H9 (cell line): ENCODE results near the gene CTXND2. TPM values are rescaled to one million over a fixed set of nuclear protein-coding genes. Genes with fewer than 3 reads are reported as not detected.
"Not testable (repeated sequence)": the region's sequence is repeated elsewhere in the genome, so short reads cannot be mapped to it uniquely, and the experiment has no call there.

Source experiments
- DNase-seq: peaks from one replicate; pipeline ENCODE4 v3.0.0-alpha.2; 2017
- H2AFZ ChIP-seq: one replicate; pipeline ENCODE4 v1.6.1; 2013; ENCODE audit warnings: mild to moderate bottlenecking, low read length, control low read depth, moderate library complexity
- H2AK5ac ChIP-seq: 2 replicates; pipeline ENCODE4 v1.6.1; 2013; ENCODE audit warnings: low read length, control low read depth, mixed read lengths; ENCODE audit not compliant: insufficient read length
- H2BK120ac ChIP-seq: one replicate; pipeline ENCODE4 v1.6.1; 2013; ENCODE audit warnings: low read depth, mild to moderate bottlenecking, low read length, control low read depth, inconsistent platforms; ENCODE audit not compliant: poor library complexity, severe bottlenecking
- H2BK12ac ChIP-seq: 2 replicates; pipeline ENCODE4 v1.6.1; 2013; ENCODE audit warnings: low read length, control low read depth, mixed read lengths, low read depth; ENCODE audit not compliant: insufficient read length
- H2BK15ac ChIP-seq: 2 replicates; pipeline ENCODE4 v1.6.1; 2013; ENCODE audit warnings: low read depth, low read length, control low read depth
- H2BK20ac ChIP-seq: one replicate; pipeline ENCODE4 v1.6.1; 2013; ENCODE audit warnings: low read depth, mild to moderate bottlenecking, low read length, control low read depth, inconsistent platforms; ENCODE audit not compliant: poor library complexity, severe bottlenecking
- H2BK5ac ChIP-seq: 2 replicates; pipeline ENCODE4 v1.6.1; 2013; ENCODE audit warnings: low read length, control low read depth, mixed read lengths; ENCODE audit not compliant: insufficient read length
- H3K14ac ChIP-seq: 2 replicates; pipeline ENCODE4 v1.6.1; 2013; ENCODE audit warnings: low read length, control low read depth; ENCODE audit not compliant: insufficient read depth
- H3K18ac ChIP-seq: 2 replicates; pipeline ENCODE4 v1.6.1; 2013; ENCODE audit warnings: low read depth, mild to moderate bottlenecking, mixed read lengths, low read length, control low read depth; ENCODE audit not compliant: insufficient read length
- H3K23ac ChIP-seq: 2 replicates; pipeline ENCODE4 v1.6.1; 2013; ENCODE audit warnings: low read length, control low read depth, mixed read lengths, low read depth; ENCODE audit not compliant: insufficient read length
- H3K23me2 ChIP-seq: 2 replicates; pipeline ENCODE4 v1.6.1; 2013; ENCODE audit warnings: low read depth, mild to moderate bottlenecking, mixed read lengths, low read length, control low read depth; ENCODE audit not compliant: insufficient read length, poor library complexity, severe bottlenecking
- H3K27ac ChIP-seq: 2 replicates; pipeline ENCODE4 v1.5.1; 2013; ENCODE audit warnings: low read length, control low read depth, mixed read lengths, low read depth; ENCODE audit not compliant: insufficient read length
- H3K27me3 ChIP-seq: 2 replicates; pipeline ENCODE4 v1.6.1; 2013; ENCODE audit warnings: low read length, control low read depth, inconsistent platforms; ENCODE audit not compliant: insufficient read depth
- H3K4ac ChIP-seq: 2 replicates; pipeline ENCODE4 v1.6.1; 2013; ENCODE audit warnings: low read depth, mild to moderate bottlenecking, control low read depth, inconsistent platforms, low read length, moderate library complexity
- H3K4me1 ChIP-seq: 2 replicates; pipeline ENCODE4 v1.6.1; 2013; ENCODE audit warnings: low read length, control low read depth, inconsistent platforms; ENCODE audit not compliant: insufficient read depth
- H3K4me2 ChIP-seq: 2 replicates; pipeline ENCODE4 v1.6.1; 2013; ENCODE audit warnings: low read length, control low read depth, mixed read lengths; ENCODE audit not compliant: insufficient read length, insufficient read depth
- H3K56ac ChIP-seq: 2 replicates; pipeline ENCODE4 v1.6.1; 2013; ENCODE audit warnings: low read depth, mild to moderate bottlenecking, mixed read lengths, low read length, control low read depth; ENCODE audit not compliant: insufficient read length
- H3K79me1 ChIP-seq: 2 replicates; pipeline ENCODE4 v1.6.1; 2013; ENCODE audit warnings: low read depth, mild to moderate bottlenecking, moderate library complexity, low read length, control low read depth, inconsistent platforms; ENCODE audit not compliant: insufficient read depth, poor library complexity, severe bottlenecking
- H3K79me2 ChIP-seq: 2 replicates; pipeline ENCODE4 v1.6.1; 2013; ENCODE audit warnings: low read length, control low read depth, inconsistent platforms; ENCODE audit not compliant: insufficient read depth
- H3K9ac ChIP-seq: 2 replicates; pipeline ENCODE4 v1.6.1; 2013; ENCODE audit warnings: low read length, control low read depth, mixed read lengths; ENCODE audit not compliant: insufficient read length; ENCODE audit errors: extremely low read depth
- H3K9me3 ChIP-seq: one replicate; pipeline ENCODE4 v1.6.1; 2013; ENCODE audit warnings: low read depth, low read length, inconsistent platforms; ENCODE audit not compliant: control insufficient read depth
- H3T11ph ChIP-seq: one replicate; pipeline ENCODE4 v1.6.1; 2013; ENCODE audit warnings: mild to moderate bottlenecking, low read length, control low read depth, inconsistent platforms
- H4K20me1 ChIP-seq: one replicate; pipeline ENCODE4 v1.6.1; 2013; ENCODE audit not compliant: control insufficient read depth, insufficient read length, insufficient read depth
- H4K5ac ChIP-seq: 2 replicates; pipeline ENCODE4 v1.6.1; 2013; ENCODE audit warnings: low read depth, mild to moderate bottlenecking, mixed read lengths, low read length, control low read depth; ENCODE audit not compliant: insufficient read length
- H4K8ac ChIP-seq: replicated peaks from 2 replicates; pipeline ENCODE4 v1.6.1; 2013; ENCODE audit warnings: low read length, control low read depth, mixed read lengths, low read depth; ENCODE audit not compliant: insufficient read length
- H4K91ac ChIP-seq: 2 replicates; pipeline ENCODE4 v1.6.1; 2013; ENCODE audit warnings: low read depth, mild to moderate bottlenecking, moderate library complexity, mixed read lengths, low read length, control low read depth; ENCODE audit not compliant: insufficient read length
- H3K27ac Mint-ChIP-seq, 3 experiments: 2 replicates in 2 of 3; 3 replicates in 1 of 3; pipeline ENCODE4 v1.8.0; 2020 to 2021; ENCODE audit warnings: mixed read lengths in 3 of 3, mild to moderate bottlenecking in 1 of 3, moderate library complexity in 1 of 3
- H3K27me3 Mint-ChIP-seq: 2 replicates; pipeline ENCODE4 v1.8.0; 2021; ENCODE audit warnings: low read depth, mild to moderate bottlenecking, moderate library complexity, mixed read lengths
- H3K36me3 Mint-ChIP-seq, 3 experiments: 2 replicates in 2 of 3; 3 replicates in 1 of 3; pipeline ENCODE4 v1.8.0; 2020 to 2021; ENCODE audit warnings: low read depth in 3 of 3, mixed read lengths in 3 of 3; ENCODE audit not compliant: insufficient read depth in 1 of 3
- H3K4me1 Mint-ChIP-seq, 2 experiments: 2 replicates each; pipeline ENCODE4 v1.8.0; 2020; ENCODE audit warnings: mixed read lengths in 2 of 2
- H3K4me3 Mint-ChIP-seq, 2 experiments: 2 replicates in 1 of 2; 3 replicates in 1 of 2; pipeline ENCODE4 v1.8.0; 2020 to 2021; ENCODE audit warnings: mild to moderate bottlenecking in 2 of 2, mixed read lengths in 2 of 2, moderate library complexity in 1 of 2
- H3K9me3 Mint-ChIP-seq, 2 experiments: 2 replicates in 1 of 2; 3 replicates in 1 of 2; pipeline ENCODE4 v1.8.0; 2020; ENCODE audit warnings: mild to moderate bottlenecking in 2 of 2, mixed read lengths in 2 of 2, moderate library complexity in 1 of 2
- WGBS: extraction: QIAGEN DNeasy Blood & Tissue Kit; methylation state at CpG from one replicate; pipeline ENCODE4 v1.1.7; 2013; ENCODE audit warnings: missing lambda C conversion rate, low lambda C conversion rate, mixed read lengths; ENCODE audit not compliant: insufficient read length; ENCODE audit errors: extremely low coverage; 5-methylcytosine and 5-hydroxymethylcytosine counted together
- total RNA-seq: library from RNA; stranded (reverse); gene quantifications from 2 replicates; pipeline ENCODE4 v1.2.1, GENCODE V29; 2021
- TF ChIP-seq, protein P1 (sequence below): fragments of 200-600 bp; sonication (generic); conservative IDR thresholded peaks from 3 replicates; pipeline ENCODE4 v1.8.0; 2021; ENCODE audit warnings: antibody characterized with exemption, mild to moderate bottlenecking

Gene CTXND2
- total RNA-seq, 1 experiment from 2014 or later: not detected

- no peaks in the 10 kb centered on the region for H3K23me2 ChIP-seq
- no peak overlapping the region for H3K9ac ChIP-seq
- H3K18ac ChIP-seq: no peak overlapping the region
- H2BK12ac ChIP-seq: no peak overlapping the region
- H3K4me1 Mint-ChIP-seq: no peaks in the 10 kb centered on the region
- no peaks in the 10 kb centered on the region for H3K27me3 ChIP-seq
- no peaks in the 10 kb centered on the region for H4K20me1 ChIP-seq
- H3K9me3 ChIP-seq: no peaks in the 10 kb centered on the region
- no peak overlapping the region for H3T11ph ChIP-seq
- no peak overlapping the region for H2AFZ ChIP-seq
- H3K27me3 Mint-ChIP-seq: no peaks in the 10 kb centered on the region
- peaks cover 0 to 4% (median 3%) of the 10 kb centered on the region in 3 experiments; a peak in 4 of 7 replicates for H3K36me3 Mint-ChIP-seq
- no peak overlapping the region for H3K14ac ChIP-seq
- H2BK20ac ChIP-seq: no peak overlapping the region
- H3K27ac ChIP-seq: no peak overlapping the region
- no peaks in the 10 kb centered on the region for H3K9me3 Mint-ChIP-seq
- no peak overlapping the region for H3K4ac ChIP-seq
- no peaks in the 10 kb centered on the region for H3K4me1 ChIP-seq
- no peak overlapping the region for H3K4me2 ChIP-seq
- no peak overlapping the region for H2BK15ac ChIP-seq
- H3K79me1 ChIP-seq: no peaks in the 10 kb centered on the region
- DNase-seq: no peak
- H3K27ac Mint-ChIP-seq: no peak overlapping the region
- no peak overlapping the region for H3K4me3 Mint-ChIP-seq
- no CpG with 5 or more reads among the region's 2 CpGs for WGBS
- no peak overlapping the region for H3K56ac ChIP-seq
- no peak overlapping the region for H4K5ac ChIP-seq
- H4K8ac ChIP-seq: no peak overlapping the region
- H2BK5ac ChIP-seq: no peak overlapping the region
- TF ChIP-seq, protein P1, sequence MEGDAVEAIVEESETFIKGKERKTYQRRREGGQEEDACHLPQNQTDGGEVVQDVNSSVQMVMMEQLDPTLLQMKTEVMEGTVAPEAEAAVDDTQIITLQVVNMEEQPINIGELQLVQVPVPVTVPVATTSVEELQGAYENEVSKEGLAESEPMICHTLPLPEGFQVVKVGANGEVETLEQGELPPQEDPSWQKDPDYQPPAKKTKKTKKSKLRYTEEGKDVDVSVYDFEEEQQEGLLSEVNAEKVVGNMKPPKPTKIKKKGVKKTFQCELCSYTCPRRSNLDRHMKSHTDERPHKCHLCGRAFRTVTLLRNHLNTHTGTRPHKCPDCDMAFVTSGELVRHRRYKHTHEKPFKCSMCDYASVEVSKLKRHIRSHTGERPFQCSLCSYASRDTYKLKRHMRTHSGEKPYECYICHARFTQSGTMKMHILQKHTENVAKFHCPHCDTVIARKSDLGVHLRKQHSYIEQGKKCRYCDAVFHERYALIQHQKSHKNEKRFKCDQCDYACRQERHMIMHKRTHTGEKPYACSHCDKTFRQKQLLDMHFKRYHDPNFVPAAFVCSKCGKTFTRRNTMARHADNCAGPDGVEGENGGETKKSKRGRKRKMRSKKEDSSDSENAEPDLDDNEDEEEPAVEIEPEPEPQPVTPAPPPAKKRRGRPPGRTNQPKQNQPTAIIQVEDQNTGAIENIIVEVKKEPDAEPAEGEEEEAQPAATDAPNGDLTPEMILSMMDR: no peak
- no peak overlapping the region for H3K23ac ChIP-seq
- no peaks in the 10 kb centered on the region for H3K79me2 ChIP-seq
- H2AK5ac ChIP-seq: no peak overlapping the region
- H2BK120ac ChIP-seq: no peak overlapping the region
- no peak overlapping the region for H4K91ac ChIP-seq
These were observed 23.2 kb upstream of the CTXND2 start for GRCh38 chr1:150863724-150864123.

GRCh38 chr1:150864200-150864599 lies 22.7 kb upstream of the CTXND2 start:
- H3K36me3 Mint-ChIP-seq, H3K18ac ChIP-seq, H3K79me1 ChIP-seq, H3K4me1 Mint-ChIP-seq, H3K4me3 Mint-ChIP-seq, H3K4me2 ChIP-seq, H2BK120ac ChIP-seq, H3K27ac Mint-ChIP-seq, H3K9me3 Mint-ChIP-seq, H3K23me2 ChIP-seq, H4K5ac ChIP-seq, H3K27me3 ChIP-seq, H3K9me3 ChIP-seq, H2BK15ac ChIP-seq, H4K20me1 ChIP-seq, H3K56ac ChIP-seq, H2AK5ac ChIP-seq, DNase-seq, H3K4ac ChIP-seq, H3K27ac ChIP-seq, H3K79me2 ChIP-seq, H3K27me3 Mint-ChIP-seq, H3T11ph ChIP-seq, H3K4me1 ChIP-seq, H2AFZ ChIP-seq, H3K23ac ChIP-seq, H4K8ac ChIP-seq, H3K14ac ChIP-seq, H2BK12ac ChIP-seq, H2BK5ac ChIP-seq, H3K9ac ChIP-seq, H2BK20ac ChIP-seq, H4K91ac ChIP-seq: not testable (repeated sequence)
- no CpG with 5 or more reads among the region's 3 CpGs for WGBS
